Eye (tissue), 1 donor: ENCODE results near the gene NPAS3.

Source experiments
- DNase-seq: peaks from one replicate; pipeline ENCODE4 v3.0.0-alpha.2; 2015

The NPAS3 gene

GRCh38 chr14:32938719-32939253 is at the start of gene NPAS3:
NPAS3 (plus strand) TSS chr14:32938879.
- DNase-seq, result no peak

DNA sequence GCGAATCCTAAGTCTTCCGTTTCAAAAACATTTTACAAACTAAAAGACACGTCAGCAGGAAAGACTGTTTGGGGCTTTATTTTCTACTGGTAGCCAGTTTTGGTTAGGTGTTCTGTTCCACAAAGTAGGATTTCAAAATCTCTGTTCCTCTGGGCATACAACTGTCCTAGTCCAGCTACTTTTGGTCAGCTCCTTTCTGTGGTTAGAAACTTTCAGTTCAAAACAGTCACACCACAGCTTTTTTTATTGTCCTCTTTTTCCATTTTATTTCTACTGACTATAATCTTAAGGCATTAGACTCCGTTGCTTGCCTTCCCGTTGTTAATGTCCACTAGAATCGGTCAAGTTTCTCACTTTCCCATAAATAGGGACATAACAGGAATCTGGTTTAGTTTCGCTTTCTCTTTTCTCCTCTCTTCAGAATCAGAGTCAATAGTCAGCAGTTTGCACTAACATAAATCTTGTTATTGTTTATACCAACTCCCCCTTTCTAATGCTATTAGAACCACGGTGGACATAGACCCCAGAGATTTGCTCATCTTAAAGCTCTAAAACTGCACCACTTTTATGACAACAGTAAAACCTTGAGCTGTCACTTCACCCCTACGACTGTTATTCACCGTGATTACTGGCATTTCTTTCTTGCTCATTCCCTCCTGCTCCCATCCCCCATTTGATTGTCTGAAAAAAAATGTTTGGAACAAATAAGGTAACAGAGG is 41.5 kb upstream of the NPAS3 start:
- DNase-seq, result no peak

DNA sequence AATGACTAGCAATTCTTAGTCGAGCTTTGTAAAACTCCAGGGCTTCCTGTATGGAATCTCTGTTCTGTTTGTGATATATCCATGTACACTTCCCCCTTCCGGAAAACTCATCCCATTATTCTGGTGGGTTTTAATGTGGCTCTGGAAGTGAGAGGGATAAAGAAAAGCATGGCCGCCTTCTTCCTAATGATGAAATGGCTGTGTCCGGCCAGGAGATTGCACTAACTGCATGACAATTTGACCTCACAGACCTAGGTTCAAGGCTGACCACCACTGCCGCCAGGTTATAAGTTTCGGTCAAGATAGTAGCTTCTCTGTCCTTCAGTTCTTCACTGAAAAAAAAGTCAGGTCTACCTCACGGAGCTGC is 41.0 kb upstream of the NPAS3 start:
- no peak for DNase-seq

DNA sequence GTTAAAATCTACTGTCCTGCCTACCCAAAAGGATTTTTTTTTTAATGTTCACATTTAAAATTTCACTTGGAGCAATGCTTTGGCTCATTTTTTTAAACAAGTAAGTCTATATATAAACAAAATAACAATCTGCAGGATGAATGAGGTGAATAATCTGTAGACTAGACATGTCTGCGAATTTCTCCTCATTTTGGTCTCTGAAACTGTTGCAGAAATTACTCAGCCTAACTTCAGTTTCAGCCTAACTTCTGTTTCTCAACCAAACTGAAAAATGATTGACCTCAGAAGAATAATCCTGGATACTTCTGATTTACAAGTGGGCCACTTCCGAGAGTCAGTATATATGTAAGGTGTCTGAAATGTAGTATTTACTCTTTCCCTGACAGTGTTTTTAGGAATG is 39.8 kb upstream of the NPAS3 start:
- no peak for DNase-seq

DNA sequence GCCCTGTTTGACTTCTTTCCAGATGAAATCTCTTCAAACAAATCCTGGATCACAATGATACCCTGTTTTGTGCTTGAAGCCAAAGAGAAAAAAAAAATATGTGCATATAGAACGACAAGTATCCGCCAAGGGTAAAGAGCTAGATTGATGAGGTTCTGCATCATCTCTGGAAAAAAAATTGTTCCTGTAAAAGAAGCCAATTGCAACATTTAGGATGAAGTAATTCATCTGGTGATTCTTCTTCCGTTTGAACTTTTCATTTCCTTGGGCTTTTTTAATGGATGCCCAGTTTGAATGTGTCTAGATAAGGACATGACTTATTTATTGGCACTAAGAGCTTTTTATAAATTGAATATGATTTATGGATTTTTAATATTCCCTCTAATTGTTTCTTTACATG is 38.1 kb upstream of the NPAS3 start:
- no peak for DNase-seq

- DNase-seq, result no peak
These were observed 33.7 kb upstream of the NPAS3 start for GRCh38 chr14:32905013-32905412.

DNA sequence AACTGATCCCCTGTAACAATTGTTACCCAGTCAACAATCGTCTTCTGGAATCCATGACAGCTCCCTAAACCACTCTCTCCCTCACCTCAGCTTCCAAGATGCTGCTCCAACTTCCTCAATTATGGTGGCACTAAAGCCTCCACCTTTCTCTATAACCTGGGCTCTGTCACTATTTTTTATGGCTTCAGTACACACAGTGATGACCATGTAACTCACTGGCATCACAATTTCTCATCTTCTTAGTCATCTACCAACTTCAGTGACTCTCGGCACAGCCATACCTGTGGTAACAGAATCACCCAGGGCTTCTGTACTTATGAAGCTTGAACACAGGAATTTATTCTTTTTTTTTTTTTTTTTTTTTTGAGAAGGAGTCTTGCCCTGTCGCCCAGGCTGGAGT is 32.0 kb upstream of the NPAS3 start:
- DNase-seq, result no peak

DNA sequence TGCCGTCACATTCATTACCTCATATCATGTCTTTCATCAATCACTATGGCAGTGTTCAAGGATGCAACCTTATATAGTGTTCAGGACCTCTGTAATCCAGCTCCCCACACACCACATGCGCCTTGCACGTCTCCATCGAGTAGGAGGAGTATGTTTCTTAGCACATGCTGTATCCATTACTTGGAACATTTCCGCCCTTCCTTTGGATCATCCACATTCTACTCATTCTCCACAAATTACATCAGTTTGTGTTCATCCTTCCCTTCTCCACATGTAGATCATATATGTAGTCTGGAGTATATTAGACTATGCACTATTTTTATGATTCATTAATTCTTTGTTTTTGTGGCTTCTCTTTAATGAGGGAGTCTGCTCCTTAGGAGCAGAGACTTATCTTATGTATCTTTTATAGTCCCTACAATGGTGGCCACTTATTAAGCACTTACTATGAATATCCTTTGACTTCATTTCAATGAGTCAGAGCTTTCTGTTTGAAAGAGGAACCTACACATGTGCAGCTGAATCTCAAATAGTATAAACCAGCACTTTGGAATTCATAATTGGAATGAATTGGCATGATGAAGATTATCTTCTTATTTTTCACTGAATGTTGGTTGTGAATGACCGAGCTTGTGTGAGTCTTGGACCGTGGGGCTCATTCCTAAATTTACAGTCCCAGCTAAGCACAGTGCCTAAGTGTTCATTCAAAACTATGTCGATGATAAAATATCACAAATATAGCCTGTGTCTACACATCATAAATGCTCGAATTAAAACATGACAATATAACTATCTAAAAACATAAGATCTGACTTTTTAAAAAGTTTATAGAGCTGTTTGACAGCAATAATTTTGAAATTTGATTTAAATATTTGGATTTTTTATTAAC is 30.2 kb upstream of the NPAS3 start:
- no peak for DNase-seq

DNA sequence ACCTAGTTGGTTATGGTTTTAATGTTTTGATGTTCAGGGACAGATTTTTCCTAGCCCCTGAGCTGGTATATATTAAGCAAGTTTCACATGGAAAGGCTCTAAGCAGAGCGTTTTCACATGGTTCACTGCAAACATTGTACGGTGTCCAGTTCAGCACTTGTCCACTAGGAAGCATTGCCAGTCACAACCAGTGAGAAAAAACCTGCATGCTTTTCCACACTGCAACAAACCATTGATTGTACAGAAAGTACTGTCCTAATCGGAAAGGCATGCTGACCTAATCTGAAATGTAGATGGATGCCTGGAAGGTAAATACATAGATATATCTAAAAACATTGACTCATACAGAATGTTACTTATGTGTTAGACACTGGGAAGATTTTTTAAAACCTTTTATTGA is 25.0 kb upstream of the NPAS3 start:
- DNase-seq, result peak; percentile 5

DNA sequence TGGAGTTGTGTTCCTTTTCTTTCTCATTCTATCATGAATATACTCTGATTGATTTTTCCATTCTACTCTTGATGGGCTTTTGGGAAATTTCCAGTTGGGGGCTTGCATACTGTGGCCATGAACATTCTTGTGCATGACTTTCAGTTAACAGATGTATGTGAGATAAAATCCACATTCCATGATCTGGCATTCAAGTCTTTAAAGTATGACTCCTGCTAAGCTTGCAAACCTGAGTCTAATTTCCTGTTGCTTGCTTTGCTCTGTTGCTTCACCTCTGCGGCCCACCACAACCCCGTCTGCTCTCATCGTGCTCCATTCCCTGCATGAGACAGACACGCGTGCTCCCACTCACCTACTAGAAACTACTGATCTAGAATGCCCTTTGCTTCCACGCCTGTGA is 24.3 kb upstream of the NPAS3 start:
- DNase-seq, result no peak

GRCh38 chr14:32920696-32921276 is 17.9 kb upstream of the NPAS3 start:
- no peak for DNase-seq

DNA sequence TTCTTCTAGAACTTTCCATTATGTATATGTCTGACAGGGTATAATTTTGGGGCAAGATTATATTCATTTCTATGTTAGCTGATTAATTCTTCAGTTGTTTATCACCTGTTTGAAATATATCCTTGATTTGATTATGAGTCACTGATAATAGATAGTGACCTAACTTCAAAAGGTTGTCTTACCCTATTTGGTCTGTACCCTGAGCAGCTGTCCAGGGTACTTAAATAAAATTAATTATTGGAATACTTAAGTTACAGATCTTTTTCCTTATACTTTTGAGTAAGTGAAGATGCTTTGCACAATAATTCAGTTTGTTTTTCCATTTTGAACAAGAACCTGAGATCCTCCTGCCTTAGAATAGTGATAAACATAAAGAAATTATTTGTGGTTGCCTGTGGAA is 13.2 kb upstream of the NPAS3 start:
- DNase-seq, result no peak

DNA sequence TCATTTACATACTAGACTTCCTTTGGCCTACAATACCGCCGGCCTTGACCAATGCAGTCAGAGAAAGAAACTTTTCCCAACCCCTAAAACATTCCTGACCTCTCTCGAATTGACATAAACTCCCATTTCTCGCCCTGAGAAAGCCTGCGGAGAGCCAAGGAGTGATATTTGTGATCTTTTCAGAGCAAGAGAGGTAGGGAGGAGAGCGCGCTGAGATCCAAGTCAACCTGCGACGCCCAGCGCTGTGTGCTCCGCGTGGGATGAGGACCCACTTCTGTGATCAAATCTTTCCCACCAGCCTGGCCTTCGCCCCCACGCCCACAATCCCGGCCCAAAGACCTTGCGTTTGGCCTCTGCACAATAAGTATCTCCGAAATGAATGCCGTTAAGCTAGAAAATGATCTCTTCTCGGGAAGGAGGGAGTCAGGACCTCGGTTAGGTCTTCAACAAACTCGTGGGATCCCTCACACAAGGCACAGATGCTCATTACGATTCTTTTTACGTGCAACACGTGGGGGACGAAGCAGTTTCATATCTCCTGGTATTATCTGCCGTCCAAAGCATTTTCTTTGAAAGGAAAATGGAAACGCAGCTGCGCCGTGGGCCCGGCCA is 6.3 kb upstream of the NPAS3 start:
- DNase-seq, result peak; percentile 70

- DNase-seq, result peak; percentile 80
These were observed 5.6 kb upstream of the NPAS3 start for GRCh38 chr14:32932914-32933628.

GRCh38 chr14:32933629-32934072 is 5.0 kb upstream of the NPAS3 start:
- peak; percentile 87 for DNase-seq

DNA sequence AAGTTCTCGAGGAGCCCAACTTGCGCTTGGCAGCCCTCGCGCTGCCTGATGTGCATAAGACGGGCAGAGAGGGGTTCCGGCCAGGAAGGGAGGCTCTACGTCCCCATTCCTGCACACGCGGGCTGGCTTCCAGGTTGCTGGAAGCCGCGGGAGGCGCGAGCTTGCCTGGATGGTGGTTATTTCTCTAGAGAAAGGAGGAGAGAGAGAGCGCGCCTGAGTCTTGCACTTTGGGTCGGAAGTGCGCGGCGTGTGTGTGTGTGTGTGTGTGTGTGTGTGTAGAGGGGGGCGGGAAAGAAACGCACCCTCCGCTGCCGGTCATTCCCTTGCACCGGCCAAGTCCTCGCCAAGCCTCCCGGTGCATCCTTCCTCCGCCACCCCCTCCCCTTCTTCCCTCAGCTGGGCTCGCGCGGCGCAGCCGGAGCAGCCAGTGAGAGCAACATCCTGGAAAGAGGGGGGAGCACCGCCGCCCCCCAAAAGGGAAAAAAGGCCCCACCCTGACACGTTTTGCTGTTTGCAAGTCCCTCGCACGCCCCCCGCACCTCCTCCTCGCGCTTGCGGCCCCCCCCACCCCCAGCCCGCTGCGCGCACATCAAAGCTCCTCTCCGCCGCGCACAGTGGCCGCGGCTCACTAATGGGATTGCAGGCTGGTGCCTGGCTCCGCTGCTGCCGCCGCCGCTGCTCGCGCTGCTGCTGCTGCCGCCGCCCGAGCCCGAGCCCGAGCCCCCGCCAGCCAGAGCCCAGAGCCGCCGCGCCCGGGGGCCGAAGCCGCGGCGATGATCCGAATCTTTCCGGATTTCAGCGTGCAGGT is 4.4 kb upstream of the NPAS3 start:
- peak; percentile 88 for DNase-seq

DNA sequence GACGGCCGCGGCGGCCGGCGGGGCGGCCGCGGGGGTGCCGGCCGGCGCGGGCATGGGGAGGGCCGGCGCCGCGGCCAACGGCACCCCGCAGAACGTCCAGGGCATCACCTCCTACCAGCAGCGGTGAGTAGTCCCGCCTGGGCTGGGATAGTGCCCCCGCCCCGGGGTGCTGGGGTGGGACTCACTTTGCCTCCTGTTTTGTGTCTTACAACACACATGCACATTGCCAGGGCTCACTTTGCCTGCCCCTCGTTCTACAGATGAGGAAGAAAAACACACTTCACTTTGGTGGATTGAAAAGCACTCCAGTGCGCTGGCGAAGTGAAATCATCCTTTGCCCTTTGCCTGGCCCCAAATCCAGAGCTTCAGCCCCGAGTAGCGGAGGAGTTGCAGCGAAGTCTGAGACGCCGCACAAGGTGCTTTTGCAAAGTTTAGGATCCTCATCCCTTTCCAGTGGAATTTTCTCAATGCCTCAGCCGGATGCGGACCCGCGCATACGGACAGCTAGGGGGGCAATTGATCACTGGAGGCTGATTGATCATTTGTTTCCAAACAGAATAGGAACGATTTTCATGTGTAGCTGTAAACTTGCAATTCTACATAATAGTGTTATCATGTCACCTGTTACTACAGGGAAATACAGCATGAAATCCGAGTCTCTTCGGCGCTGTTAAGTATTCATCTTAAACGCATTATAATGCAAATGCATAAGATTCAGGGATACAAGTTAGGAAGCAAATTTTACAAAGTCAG is 3.6 kb upstream of the NPAS3 start:
- peak; percentile 83 for DNase-seq

- peak; percentile 93 for DNase-seq
These were observed 781 bp downstream of the NPAS3 start for GRCh38 chr14:32939254-32940065.

- DNase-seq, result no peak
These were observed 1.5 kb downstream of the NPAS3 start for GRCh38 chr14:32940066-32940651.
